DND-41 (cell line): ENCODE data around the gene GSTM1.
"Not testable (repeated sequence)": the region's sequence is repeated elsewhere in the genome, so short reads cannot be mapped to it uniquely, and the experiment has no call there.

ENCODE experiments used
- EZH2 ChIP-seq: IDR thresholded peaks from 3 replicates; pipeline ENCODE4 v1.6.1; 2012; ENCODE audit warnings: borderline replicate concordance, low read depth, mild to moderate bottlenecking, moderate library complexity, low read length, inconsistent platforms; ENCODE audit not compliant: severe bottlenecking
- TF ChIP-seq, protein P1 (sequence below): IDR thresholded peaks from 2 replicates; pipeline ENCODE4 v1.5.1; 2012; ENCODE audit warnings: borderline replicate concordance, low read length, moderate library complexity, mild to moderate bottlenecking; ENCODE audit not compliant: poor library complexity, severe bottlenecking; ENCODE audit errors: extremely low read depth

GRCh38 chr1:109678637-109679036 lies 9.0 kb upstream of the GSTM1 start:
- TF ChIP-seq, protein P1, sequence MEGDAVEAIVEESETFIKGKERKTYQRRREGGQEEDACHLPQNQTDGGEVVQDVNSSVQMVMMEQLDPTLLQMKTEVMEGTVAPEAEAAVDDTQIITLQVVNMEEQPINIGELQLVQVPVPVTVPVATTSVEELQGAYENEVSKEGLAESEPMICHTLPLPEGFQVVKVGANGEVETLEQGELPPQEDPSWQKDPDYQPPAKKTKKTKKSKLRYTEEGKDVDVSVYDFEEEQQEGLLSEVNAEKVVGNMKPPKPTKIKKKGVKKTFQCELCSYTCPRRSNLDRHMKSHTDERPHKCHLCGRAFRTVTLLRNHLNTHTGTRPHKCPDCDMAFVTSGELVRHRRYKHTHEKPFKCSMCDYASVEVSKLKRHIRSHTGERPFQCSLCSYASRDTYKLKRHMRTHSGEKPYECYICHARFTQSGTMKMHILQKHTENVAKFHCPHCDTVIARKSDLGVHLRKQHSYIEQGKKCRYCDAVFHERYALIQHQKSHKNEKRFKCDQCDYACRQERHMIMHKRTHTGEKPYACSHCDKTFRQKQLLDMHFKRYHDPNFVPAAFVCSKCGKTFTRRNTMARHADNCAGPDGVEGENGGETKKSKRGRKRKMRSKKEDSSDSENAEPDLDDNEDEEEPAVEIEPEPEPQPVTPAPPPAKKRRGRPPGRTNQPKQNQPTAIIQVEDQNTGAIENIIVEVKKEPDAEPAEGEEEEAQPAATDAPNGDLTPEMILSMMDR, result not testable (repeated sequence)
- not testable (repeated sequence) for TF ChIP-seq EZH2
